ENCODE measurements around the gene MCHR1. TPM values are rescaled to one million over a fixed set of nuclear protein-coding genes. Genes with fewer than 3 reads are reported as not detected.
"Not testable (repeated sequence)": the region's sequence is repeated elsewhere in the genome, so short reads cannot be mapped to it uniquely, and the experiment has no call there.

The MCHR1 gene
- polyA plus RNA-seq, 4 donors = 0.18 to 0.29 (median 0.21) TPM

DNA sequence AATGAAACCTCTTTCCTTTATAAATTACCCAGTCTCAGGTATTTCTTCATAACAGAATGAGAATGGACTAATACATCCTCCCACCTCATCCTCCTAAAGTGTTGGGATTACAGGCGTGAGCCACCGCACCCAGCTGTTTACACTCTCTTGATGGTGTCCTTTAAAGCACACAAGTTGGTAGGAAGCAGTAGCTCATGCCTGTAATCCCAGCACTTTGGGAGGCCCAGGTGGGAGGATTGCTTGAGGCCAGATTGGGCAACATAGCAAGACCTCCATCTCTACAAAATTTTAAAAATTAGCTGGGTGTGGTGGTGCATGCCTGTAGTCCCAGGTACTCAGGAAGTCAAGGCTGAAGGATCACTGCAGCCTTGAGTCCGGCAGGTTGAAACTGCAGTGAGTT, 23.3 kb upstream of the MCHR1 start:
- not testable (repeated sequence) for DNase-seq (ENCODE audit: low read depth in 4 of 4, low spot score in 3 of 4)

- not testable (repeated sequence) for DNase-seq (ENCODE audit: low read depth in 4 of 4, low spot score in 3 of 4)
Measured at GRCh38 chr22:40656651-40657050, 22.6 kb upstream of the MCHR1 start.

DNA sequence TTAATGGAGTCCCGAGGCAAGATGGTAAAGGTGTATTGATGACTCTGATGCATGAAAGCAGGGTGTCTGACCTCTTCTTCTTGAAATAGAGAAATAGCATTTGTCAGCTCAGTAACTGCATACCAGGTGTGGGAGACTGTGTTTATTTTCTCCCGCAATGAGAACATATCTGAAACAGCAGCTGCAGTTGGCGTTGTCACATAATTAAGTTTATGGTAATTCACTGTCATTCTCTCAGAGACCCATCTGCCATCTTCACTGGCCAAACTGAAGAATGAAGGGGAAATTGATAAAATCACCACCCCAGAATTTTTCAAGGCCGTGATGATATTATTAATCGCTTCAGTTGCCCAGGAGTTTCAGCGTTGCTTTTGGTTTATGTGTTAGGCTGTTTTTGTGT, 20.1 kb upstream of the MCHR1 start:
- DNase-seq (ENCODE audit: low read depth in 4 of 4, low spot score in 3 of 4) = no peak

DNA sequence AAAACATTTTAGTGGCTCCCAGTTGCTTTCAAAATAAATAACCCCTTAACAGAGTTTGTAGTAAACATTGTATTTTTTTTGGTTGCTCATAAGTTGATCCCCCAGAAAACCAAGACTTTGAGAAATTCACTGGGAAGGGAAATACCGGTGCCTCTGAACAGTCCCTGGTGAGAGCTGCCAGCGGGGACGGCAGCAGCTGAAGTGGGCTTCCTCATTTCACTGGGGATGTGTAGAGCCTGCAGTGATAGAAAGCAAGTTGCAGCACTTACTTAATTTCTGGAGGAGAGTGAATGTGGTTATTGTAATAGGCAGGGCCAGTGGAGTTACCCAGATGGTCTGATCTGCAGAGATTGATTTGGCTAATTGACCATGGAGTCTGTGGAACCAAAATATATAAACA, 18.6 kb upstream of the MCHR1 start:
- no peak for DNase-seq (ENCODE audit: low read depth in 4 of 4, low spot score in 3 of 4)

- no peak for DNase-seq (ENCODE audit: low read depth in 4 of 4, low spot score in 3 of 4)
Measured at GRCh38 chr22:40661671-40662070, 17.6 kb upstream of the MCHR1 start.

DNA sequence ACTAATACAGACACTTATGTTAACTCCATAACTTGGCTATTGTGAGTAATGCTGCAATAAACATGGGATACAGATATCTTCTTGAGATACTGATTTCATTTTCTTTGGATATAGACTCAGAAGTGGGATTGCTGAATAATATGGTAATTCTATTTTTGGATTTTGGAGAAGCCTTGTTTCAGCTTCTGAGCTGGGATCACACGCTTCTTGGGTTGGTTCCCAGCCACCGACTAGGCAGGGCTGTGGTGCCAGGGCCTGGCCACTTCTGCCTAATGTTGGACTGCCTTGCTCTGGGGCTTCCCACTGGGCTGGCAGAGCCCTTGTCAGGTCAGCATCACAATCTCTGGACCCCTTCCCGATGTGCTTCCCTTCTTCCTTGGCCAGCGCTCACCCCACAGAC, 14.0 kb upstream of the MCHR1 start:
- DNase-seq (ENCODE audit: low read depth in 4 of 4, low spot score in 3 of 4) = no peak

DNA sequence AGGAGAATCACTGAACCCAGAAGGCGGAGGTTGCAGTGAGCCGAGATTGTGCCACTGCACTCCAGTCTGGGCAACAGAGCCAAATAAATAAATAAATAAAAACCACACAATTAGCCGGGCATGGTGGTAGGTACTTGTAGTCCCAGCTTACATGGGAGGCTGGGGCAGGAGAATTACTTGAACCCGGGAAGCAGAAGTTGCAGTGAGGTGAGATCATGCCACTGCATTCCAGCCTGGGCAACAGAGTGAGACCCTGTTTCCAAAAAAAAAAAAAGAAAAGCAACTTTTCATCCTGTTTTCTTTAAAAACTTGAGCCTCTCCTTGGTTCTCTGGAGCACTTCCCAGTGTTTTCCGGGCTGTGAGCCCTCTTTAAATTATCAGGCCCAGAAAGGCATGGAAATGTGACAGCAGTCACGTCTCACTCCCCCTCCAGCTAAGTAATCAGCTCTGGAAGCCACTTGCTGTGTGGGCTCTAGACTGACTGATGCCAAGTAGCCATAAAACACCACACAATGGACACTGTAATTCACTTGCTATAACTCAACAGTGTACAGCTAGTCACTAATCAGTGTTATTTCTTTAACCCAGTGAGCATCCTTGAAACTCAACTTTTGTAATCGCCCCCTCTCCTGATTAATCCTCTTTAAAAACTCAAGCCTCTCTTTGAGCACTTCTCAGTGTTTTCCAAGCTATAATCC, 13.0 kb upstream of the MCHR1 start:
- peak in 2 of 4 donors; percentile 66 to 67 for DNase-seq (ENCODE audit: low read depth in 4 of 4, low spot score in 3 of 4)

- DNase-seq (ENCODE audit: low read depth in 4 of 4, low spot score in 3 of 4) = no peak
Measured at GRCh38 chr22:40668611-40669411, 10.5 kb upstream of the MCHR1 start.

- no peak for DNase-seq (ENCODE audit: low read depth in 4 of 4, low spot score in 3 of 4)
Measured at GRCh38 chr22:40670058-40670457, 9.2 kb upstream of the MCHR1 start.

DNA sequence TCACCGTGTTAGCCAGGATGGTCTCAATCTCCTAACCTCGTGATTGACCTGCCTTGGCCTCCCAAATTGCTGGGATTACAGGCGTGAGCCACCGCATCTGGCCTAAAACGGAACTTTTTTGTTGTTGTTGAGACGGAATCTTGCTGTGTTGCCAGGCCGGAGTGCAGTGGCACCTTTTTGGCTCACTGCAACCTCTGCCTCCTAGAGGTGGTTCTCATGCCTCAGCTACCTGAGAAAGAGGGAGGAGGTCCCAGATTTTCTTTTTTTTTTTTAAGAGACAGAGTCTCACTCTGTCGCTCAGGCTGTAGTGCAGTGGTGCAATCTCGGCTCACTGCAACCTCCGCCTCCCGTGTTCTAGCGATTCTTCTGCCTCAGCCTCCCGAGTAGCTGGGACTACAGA, 7.9 kb upstream of the MCHR1 start:
- no peak for DNase-seq (ENCODE audit: low read depth in 4 of 4, low spot score in 3 of 4)

- DNase-seq (ENCODE audit: low read depth in 4 of 4, low spot score in 3 of 4) = no peak
Measured at GRCh38 chr22:40671796-40672360, 7.4 kb upstream of the MCHR1 start.

- no peak for DNase-seq (ENCODE audit: low read depth in 4 of 4, low spot score in 3 of 4)
Measured at GRCh38 chr22:40673017-40673416, 6.3 kb upstream of the MCHR1 start.

DNA sequence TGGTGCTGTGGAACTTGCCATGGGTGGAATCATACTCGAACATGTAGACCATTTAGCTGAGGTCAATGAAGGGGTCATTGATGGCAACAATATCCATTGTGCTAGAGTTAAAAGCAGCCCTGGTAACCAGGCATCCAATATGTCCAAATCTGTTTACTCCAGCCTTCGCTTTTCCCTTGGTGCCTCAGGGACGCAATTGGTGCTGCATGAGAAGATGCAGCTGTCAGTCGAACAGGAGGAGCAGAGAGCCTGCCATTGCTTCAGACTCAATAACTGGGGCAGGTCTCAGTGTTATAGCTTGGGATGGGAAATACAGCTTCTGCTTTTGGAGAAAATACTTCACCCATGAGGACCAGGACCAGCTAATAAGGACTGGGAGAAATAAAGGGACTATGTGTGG, 5.0 kb upstream of the MCHR1 start:
- no peak for DNase-seq (ENCODE audit: low read depth in 4 of 4, low spot score in 3 of 4)

DNA sequence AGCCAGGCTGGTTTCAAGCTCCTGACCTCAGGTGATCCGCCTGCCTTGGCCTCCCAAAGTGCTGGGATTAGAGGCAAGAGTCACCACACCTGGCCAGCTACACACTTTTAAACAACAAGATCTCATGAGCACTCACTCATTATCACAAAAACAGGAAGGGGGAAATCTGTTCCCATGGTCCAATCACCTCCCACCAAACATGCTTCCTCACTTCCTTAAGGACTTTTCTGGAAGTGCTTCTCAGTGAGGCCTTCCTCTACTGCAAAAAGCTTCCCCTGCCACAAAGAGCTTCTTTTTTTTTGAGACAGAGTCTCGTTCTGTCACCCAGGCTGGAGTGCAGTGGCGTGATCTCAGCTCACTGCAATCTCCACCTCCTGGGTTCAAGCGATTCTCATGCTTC, 3.1 kb upstream of the MCHR1 start:
- not testable (repeated sequence) for DNase-seq (ENCODE audit: low read depth in 4 of 4, low spot score in 3 of 4)

DNA sequence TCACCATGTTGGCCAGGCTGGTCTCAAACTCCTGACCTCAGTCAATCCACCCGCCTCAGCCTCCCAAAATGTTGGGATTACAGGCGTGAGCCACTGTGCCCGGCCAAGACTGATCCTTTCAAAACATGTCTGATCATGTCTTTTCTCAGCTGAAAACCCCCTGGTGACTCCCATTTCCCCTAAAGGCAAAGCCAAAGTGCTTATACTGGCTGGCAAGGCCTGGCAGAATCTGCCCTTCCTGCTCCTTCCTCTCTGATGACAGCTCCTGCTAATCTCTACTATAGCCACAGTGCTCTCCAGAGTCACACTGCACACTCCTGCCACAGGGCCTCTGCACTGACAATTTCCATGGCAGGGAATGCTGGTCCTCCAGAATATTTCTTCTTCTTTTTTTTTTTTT, 2.6 kb upstream of the MCHR1 start:
- DNase-seq (ENCODE audit: low read depth in 4 of 4, low spot score in 3 of 4) = no peak

DNA sequence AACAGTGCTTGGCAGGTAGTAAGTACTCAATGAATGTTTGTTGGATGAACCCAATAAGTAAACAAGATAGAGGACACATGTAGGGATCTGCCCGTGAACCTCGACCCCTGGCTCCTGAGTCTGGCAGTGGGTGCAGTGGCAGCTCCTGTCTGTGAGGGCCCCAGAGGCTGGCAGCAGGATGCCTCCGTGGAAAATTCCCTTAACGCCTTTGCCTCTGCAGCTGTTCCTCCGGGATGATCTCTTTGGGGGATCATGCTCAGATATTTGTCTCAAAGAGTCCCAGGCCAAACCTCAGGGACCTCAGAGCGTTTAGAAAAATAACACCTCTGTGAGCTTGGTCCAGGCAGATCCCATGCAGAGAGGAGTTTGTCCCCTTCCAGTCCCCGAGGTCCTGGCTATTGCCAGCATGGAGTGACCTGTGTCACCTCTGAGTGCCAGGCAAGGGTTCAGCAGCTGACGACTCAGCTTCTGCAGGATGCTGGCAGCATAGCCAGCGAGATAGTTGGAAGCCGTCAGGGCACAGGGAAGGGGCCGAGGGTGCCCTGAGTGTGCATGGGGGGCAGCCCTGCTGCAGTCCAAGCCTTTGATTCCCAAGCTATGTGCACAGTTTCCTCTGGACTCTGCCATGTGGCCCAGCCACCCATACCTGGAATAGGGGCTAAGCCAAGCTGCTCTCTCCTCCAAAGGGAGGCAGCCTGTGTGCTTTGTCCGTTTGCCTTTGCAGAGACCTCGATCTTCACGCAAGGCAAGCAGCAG, 613 bp upstream of the MCHR1 start:
- DNase-seq (ENCODE audit: low read depth in 4 of 4, low spot score in 3 of 4) = no peak

DNA sequence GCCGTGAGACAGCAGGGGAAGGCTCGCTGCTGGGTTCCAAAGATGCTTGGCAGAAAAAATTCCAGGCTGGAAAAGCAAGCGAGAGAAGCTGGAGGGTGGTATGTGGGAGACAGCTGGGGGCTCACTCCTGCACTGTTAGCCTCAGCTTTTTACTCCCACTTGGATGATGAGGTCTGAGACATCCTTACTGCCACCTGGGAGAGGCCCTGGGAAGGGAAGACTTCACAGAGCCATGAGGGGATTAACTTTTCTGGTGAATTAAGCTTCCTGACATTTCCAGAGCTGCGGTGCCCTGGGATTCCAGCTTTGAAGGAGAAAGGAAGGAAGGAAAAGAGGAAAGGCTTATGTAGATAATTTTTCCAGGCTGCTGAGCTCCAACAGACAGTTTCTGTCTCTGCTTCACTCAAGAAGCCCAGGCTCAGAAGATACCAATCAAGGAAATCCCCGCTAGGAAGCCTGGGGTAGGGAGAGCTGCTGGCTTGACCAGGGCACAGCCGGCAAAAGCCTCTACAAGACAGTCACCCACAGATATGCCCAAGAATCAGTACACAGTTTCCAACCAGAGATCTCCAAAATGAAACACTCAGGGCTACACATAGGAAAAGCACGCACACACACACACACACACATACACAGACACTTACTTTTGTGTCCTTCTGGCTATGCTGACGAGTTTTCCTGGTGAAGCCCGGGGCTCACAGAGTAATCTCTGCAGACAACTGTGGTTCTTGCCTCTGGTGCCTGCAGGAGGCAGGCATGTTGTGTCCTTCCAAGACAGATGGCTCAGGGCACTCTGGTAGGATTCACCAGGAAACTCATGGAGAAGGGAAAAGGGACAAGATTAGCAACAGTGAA, 907 bp downstream of the MCHR1 start:
- DNase-seq (ENCODE audit: low read depth in 4 of 4, low spot score in 3 of 4) = no peak

GRCh38 chr22:40680819-40681183, 1.5 kb downstream of the MCHR1 start:
- DNase-seq (ENCODE audit: low read depth in 4 of 4, low spot score in 3 of 4) = no peak

GRCh38 chr22:40681451-40681850, 2.2 kb downstream of the MCHR1 start:
- no peak for DNase-seq (ENCODE audit: low read depth in 4 of 4, low spot score in 3 of 4)

DNA sequence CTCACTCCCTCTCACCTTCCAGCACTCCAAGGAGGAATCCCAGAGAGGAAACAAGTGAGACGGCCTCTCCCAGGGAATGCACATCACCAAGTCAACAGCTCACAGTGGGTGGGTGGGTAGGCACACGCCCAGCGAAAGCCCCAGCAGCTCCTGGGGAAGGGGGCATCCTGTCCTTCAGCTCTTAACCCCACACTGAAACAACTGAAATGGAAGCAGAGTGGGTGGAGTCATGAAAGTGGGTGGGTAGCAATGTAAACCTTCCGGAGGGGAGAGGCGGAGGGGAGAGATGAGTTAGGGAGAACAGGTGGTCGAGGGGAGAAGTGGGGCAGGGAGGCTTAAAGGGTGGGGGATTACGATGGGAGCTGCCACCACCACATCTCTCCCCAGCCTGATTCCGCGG, 5.4 kb downstream of the MCHR1 start:
- DNase-seq (ENCODE audit: low read depth in 4 of 4, low spot score in 3 of 4) = no peak
